ENCODE measurements around the gene CPT1C. TPM values are rescaled to one million over a fixed set of nuclear protein-coding genes. Genes with fewer than 3 reads are reported as not detected.

Gene CPT1C
- total RNA-seq, 5 donors from 2014 or later (not counting 1 experiment from before 2014, with no cell fraction given) = 1.4 to 2.2 (median 1.5) TPM; not detected in 1

DNA sequence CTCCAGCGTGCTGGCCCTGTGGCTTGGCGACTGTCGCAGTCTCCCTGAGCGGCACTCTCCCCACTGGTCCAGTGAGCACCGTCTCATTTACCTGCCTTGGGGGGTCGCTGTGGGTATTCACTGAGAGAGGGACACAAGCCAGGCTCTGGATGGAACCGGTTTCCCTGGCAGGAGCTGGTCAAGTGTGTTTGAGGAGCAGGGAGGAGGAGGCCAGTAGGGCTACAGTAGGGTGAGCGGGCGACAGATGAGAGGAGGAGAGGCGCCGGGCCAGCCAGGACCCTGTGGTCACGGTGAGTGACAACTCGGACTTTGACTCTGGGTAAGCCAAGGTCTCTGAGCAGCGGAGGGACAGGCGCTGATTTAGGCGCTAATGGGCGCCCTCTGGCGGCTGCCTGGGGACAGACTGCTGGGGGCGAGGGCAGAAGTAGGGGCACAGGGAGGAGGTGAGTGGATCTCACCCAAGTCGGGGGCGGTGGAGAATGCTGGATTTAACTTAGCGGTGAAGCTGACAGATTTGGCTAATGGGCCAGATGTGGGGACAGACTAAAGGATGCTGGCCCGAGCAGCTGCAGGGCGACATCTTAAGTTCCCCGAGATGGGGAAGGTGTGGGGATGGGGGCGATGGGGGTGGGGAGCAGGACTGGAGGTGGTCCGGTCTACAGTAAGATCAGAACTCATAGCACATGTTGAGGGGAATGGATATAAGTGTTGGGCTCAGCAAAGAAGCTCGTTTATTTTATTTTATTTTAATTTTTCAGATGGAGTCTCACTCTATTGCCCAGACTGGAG, 18.6 kb upstream of the CPT1C start:
- 40% methylated on average over 26 of the region's 28 CpGs for WGBS (ENCODE audit: insufficient coverage)
- H3K27ac ChIP-seq (ENCODE audit: low read length) = no peak overlapping the region
- no peak for ATAC-seq (replicated peaks in 1 of 4)
- H3K27me3 ChIP-seq (replicated peaks in 1 of 2; ENCODE audit: control insufficient read depth in 2 of 2, extremely low read depth in 1 of 2, insufficient read depth in 2 of 2, low read length in 1 of 2) = no peaks in the 10 kb centered on the region
- peaks cover 17 to 23% (median 22%) of the 10 kb centered on the region in 3 donors for H3K4me1 Mint-ChIP-seq
- H3K4me3 ChIP-seq (ENCODE audit: control insufficient read depth in 1 of 2, extremely low read depth in 1 of 2, low read length in 1 of 2) = no peak overlapping the region
- no peak overlapping the region for H3K4me3 Mint-ChIP-seq
- no peaks in the 10 kb centered on the region for H3K9me3 ChIP-seq
- H3K4me1 ChIP-seq (ENCODE audit: control insufficient read depth in 1 of 2, extremely low read depth in 1 of 2, insufficient read depth in 2 of 2, low read length in 2 of 2) = peaks cover 0 to 16% of the 10 kb centered on the region in 2 experiments
- H3K9me3 Mint-ChIP-seq = no peaks in the 10 kb centered on the region
- POLR2A ChIA-PET = no interaction called here
- H3K27ac Mint-ChIP-seq = peak overlapping the region; percentile 29 to 48
- peaks cover 4% of the 10 kb centered on the region for H3K36me3 Mint-ChIP-seq
- H3K27me3 Mint-ChIP-seq = no peaks in the 10 kb centered on the region
- H3K36me3 ChIP-seq (ENCODE audit: control insufficient read depth in 2 of 2, extremely low read depth in 1 of 2, insufficient read depth in 1 of 2, low read length in 1 of 2) = peaks cover 4% of the 10 kb centered on the region in 2 donors
- CTCF ChIA-PET = interaction anchor here (0.6 to 1.5 kb wide), 2 partner anchors 166 to 167 kb away, joined by 4 to 6 read pairs; no protein-coding TSS in a partner anchor
- peak in 34 of 35 experiments; percentile 42 to 83 (median 67) for DNase-seq

DNA sequence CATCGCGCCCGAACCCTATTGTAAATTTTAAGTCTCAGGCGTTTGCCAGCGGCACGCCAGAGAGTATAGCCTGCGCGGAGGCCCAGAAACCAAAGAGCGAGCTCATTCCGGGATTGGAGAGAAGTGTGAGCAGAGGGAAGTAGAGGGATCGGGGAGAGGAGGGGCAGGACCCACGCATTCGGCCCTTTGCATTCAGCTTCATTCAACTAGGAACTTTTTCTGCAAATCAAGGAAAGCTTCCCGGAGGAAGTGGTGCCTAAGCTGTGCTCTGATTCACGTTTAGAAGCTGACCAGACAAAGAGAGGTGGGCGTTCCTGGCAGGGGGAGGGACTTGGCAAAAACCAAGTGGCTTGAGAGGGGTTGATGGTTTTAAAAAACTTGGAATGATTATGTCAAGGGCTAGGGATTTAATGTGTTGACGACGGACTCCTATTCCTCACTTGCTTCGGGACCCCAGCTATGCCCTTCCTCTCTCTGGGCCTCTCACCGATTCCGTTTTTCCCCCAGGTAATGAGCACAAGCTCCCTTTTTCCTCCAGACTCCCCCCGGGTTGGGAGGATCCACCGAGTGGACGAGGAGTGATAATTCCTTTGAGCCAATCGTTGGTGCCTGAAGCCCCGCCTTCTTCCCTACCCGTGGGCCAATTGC, 14.7 kb upstream of the CPT1C start:
- ATAC-seq (replicated peaks in 1 of 4) (peak in 1 of 4 experiments; percentile 4), DNase-seq (peak in 15 of 35 experiments; percentile 16 to 60 (median 37))
- H3K9me3 Mint-ChIP-seq = no peaks in the 10 kb centered on the region
- H3K4me1 Mint-ChIP-seq = peaks cover 36 to 51% (median 43%) of the 10 kb centered on the region in 3 donors
- H3K36me3 Mint-ChIP-seq = peaks cover 5% of the 10 kb centered on the region
- H3K27ac ChIP-seq (ENCODE audit: low read length) = peak overlapping the region; percentile 99
- CTCF ChIA-PET = interaction anchor here (0.5 to 3.4 kb wide), 18 partner anchors 8 to 1066 kb away, joined by 3 to 26 read pairs (median 4); partner anchors contain the start of genes GYS1 (in 1 of the 2), NOSIP (in 1 of the 2), RRAS (in 1 of the 2) and RUVBL2 (in 1 of the 2)
- no peaks in the 10 kb centered on the region for H3K27me3 Mint-ChIP-seq
- H3K27ac Mint-ChIP-seq = peak overlapping the region; percentile 97 to 100
- peak overlapping the region; percentile 94 to 100 (median 97) for H3K4me3 Mint-ChIP-seq
- H3K27me3 ChIP-seq (replicated peaks in 1 of 2; ENCODE audit: control insufficient read depth in 2 of 2, extremely low read depth in 1 of 2, insufficient read depth in 2 of 2, low read length in 1 of 2) = no peaks in the 10 kb centered on the region
- no peaks in the 10 kb centered on the region for H3K9me3 ChIP-seq
- H3K4me3 ChIP-seq (ENCODE audit: control insufficient read depth in 1 of 2, extremely low read depth in 1 of 2, low read length in 1 of 2) = peak overlapping the region; percentile 88 to 97
- POLR2A ChIA-PET = interaction anchor here in 1 of 2 donors (0.5 to 1.9 kb wide), 4 partner anchors 12 to 149 kb away, joined by 4 to 10 read pairs (median 6); partner anchors contain the start of genes RCN3 and RRAS
- H3K36me3 ChIP-seq (ENCODE audit: control insufficient read depth in 2 of 2, extremely low read depth in 1 of 2, insufficient read depth in 1 of 2, low read length in 1 of 2) = peaks cover 4% of the 10 kb centered on the region in 2 donors
- peaks cover 4 to 51% of the 10 kb centered on the region in 2 experiments for H3K4me1 ChIP-seq (ENCODE audit: control insufficient read depth in 1 of 2, extremely low read depth in 1 of 2, insufficient read depth in 2 of 2, low read length in 2 of 2)
- 8% methylated on average over 20 of the region's 27 CpGs for WGBS (ENCODE audit: insufficient coverage)

DNA sequence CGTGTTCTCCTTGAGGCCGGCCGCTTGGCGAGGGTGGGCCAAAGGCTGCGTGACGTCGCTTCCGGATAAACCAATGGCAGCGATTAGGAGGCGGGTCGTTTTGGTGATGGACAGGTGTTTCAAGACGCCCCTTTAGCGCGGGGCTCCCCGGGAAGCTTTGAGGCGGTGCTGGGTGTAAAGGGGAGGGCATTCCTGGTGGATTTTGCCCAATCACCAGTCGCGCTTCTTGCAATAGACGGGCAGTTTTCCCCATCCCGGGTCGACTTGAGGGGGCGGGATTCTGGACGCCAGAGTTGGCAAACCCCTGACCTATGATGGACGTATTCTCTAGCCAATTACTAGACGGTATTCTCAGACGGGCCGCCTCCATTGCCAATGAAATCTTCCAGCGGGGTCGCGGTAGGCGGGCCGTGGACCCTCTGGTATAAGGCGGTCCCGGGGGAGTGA, 14.1 kb upstream of the CPT1C start:
- H3K27me3 ChIP-seq (replicated peaks in 1 of 2; ENCODE audit: control insufficient read depth in 2 of 2, extremely low read depth in 1 of 2, insufficient read depth in 2 of 2, low read length in 1 of 2) = no peaks in the 10 kb centered on the region
- Mint-ChIP-seq H3K36me3 (peaks cover 5% of the 10 kb centered on the region), H3K27me3 (no peaks in the 10 kb centered on the region), H3K4me1 (peaks cover 36 to 51% (median 43%) of the 10 kb centered on the region in 3 donors), H3K9me3 (no peaks in the 10 kb centered on the region), H3K27ac (peak overlapping the region; percentile 97 to 100), H3K4me3 (peak overlapping the region; percentile 94 to 100 (median 97))
- CTCF ChIA-PET = interaction anchor here (0.5 to 3.4 kb wide), 11 partner anchors 9 to 1067 kb away, joined by 3 to 26 read pairs (median 4); partner anchors contain the start of genes GYS1 (in 1 of the 2), RRAS (in 1 of the 2), RUVBL2 (in 1 of the 2) and SCAF1 (in 1 of the 2)
- POLR2A ChIA-PET = interaction anchor here in 1 of 2 donors (0.5 to 1.9 kb wide), 5 partner anchors 12 to 242 kb away, joined by 3 to 10 read pairs (median 5); partner anchors contain the start of genes RCN3 and RRAS
- H3K4me3 ChIP-seq (ENCODE audit: control insufficient read depth in 1 of 2, extremely low read depth in 1 of 2, low read length in 1 of 2) = peak overlapping the region; percentile 88 to 97
- peak; percentile 76 to 78 (median 78) for ATAC-seq (replicated peaks in 1 of 4)
- peak overlapping the region; percentile 99 for H3K27ac ChIP-seq (ENCODE audit: low read length)
- WGBS (ENCODE audit: insufficient coverage) = under 1% methylated on average over 26 of the region's 34 CpGs
- DNase-seq = peak; percentile 93 to 100 (median 96)
- peaks cover under 1 to 10% of the 10 kb centered on the region in 2 donors for H3K36me3 ChIP-seq (ENCODE audit: control insufficient read depth in 2 of 2, extremely low read depth in 1 of 2, insufficient read depth in 1 of 2, low read length in 1 of 2)
- peaks cover 4 to 54% of the 10 kb centered on the region in 2 experiments for H3K4me1 ChIP-seq (ENCODE audit: control insufficient read depth in 1 of 2, extremely low read depth in 1 of 2, insufficient read depth in 2 of 2, low read length in 2 of 2)
- no peaks in the 10 kb centered on the region for H3K9me3 ChIP-seq

DNA sequence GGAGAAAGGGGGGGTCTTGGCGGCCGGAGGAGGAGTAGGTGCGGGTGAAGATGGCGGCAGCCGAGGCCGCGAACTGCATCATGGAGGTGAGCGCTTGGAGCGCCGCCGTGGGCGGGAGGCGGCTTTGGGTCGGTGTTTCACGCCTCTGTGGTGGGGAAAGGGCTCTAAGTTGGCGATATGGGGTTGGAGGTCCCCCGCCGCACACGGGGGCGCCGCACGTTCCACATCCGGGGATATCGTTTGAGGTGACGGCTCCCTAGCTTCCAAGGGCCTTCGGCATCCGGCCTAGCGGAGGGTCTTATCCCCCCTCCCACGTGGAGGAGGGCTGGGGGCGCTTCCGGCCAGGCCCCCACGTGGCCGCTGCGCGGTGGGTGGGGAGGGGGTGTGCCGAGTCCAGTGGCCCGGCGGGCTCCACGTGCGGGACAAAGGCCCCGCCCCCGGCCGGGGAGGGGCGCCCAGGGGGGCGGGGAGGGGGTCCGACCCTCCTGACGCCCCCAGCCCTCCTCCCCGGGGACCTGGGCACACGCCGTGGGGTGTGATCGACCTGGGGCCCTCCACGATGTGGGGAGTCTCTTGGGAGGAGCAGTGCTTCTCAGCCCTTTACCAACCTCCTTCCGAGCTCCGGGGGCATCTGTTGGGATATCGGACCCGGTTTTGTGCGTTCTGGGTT, 13.6 kb upstream of the CPT1C start, which contains the start of gene PRMT1:
TSS of gene PRMT1 (plus strand) at position 41 of the 670 bp plus-strand sequence. CDS start at position 51, 10 bp downstream.
- POLR2A ChIA-PET = interaction anchor here in 1 of 2 donors (0.6 kb wide), 1 partner anchor 242 kb away, joined by 3 read pairs; no protein-coding TSS in a partner anchor

DNA sequence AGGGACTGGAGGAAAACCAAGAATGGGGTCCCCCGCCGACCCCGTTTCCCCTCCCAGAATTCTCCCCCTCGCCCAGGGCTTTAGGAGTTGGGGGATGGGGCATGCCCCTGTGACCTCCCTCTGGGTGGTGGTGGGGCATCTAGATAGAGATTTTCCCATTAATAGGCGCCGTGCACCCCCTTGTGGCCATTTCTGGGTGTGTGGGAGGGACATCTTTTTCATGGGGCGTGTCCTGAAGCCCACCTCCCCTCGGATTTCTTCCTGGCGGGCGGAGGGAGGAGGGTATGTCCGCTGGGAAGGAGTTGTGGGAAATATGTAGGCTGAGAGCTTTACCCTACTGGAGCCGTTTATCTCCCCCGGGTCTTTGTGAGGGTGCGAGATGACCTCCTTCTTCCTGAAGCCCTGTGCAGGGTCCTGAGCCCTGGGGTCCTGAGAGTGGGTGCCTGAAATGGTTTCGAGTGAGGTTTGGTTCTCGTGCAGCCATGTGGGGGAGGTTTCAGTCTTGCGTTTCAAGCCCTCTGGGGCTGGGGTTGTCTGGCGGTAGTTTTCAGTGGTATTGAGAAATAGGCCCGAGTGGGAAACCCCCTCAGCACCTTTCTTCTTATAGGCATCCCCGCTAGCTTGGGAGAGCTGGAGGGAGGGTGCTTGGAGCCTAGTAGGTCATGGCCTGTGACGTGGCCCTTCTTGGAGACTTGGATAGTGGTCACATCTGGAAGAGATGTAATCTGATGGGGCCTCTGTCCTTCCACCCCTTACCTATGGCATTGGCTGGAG, 12.8 kb upstream of the CPT1C start:
- no peaks in the 10 kb centered on the region for H3K27me3 ChIP-seq (replicated peaks in 1 of 2; ENCODE audit: control insufficient read depth in 2 of 2, extremely low read depth in 1 of 2, insufficient read depth in 2 of 2, low read length in 1 of 2)
- H3K27ac ChIP-seq (ENCODE audit: low read length) = peak overlapping the region; percentile 99
- no peaks in the 10 kb centered on the region for H3K9me3 Mint-ChIP-seq
- ChIA-PET POLR2A (no interaction called here), CTCF (interaction anchor here (0.6 to 3.4 kb wide), 6 partner anchors 38 to 580 kb away, joined by 3 to 26 read pairs (median 4); partner anchors contain the start of gene RRAS (in 1 of the 2))
- DNase-seq = peak; percentile 57 to 89 (median 75)
- H3K36me3 Mint-ChIP-seq = peaks cover 11% of the 10 kb centered on the region
- peaks cover 0 to 20% of the 10 kb centered on the region in 2 donors for H3K36me3 ChIP-seq (ENCODE audit: control insufficient read depth in 2 of 2, extremely low read depth in 1 of 2, insufficient read depth in 1 of 2, low read length in 1 of 2)
- H3K4me1 ChIP-seq (ENCODE audit: control insufficient read depth in 1 of 2, extremely low read depth in 1 of 2, insufficient read depth in 2 of 2, low read length in 2 of 2) = peaks cover 4 to 50% of the 10 kb centered on the region in 2 experiments
- peak overlapping the region; percentile 81 to 94 (median 84) for H3K4me3 Mint-ChIP-seq
- peak overlapping the region; percentile 91 to 93 for H3K27ac Mint-ChIP-seq
- H3K4me3 ChIP-seq (ENCODE audit: control insufficient read depth in 1 of 2, extremely low read depth in 1 of 2, low read length in 1 of 2) = peak overlapping the region; percentile 88 to 97
- 0% methylated on average over 9 of the region's 21 CpGs for WGBS (ENCODE audit: insufficient coverage)
- peak in 3 of 4 experiments; percentile 7 to 29 (median 17) for ATAC-seq (replicated peaks in 1 of 4)
- H3K9me3 ChIP-seq = no peaks in the 10 kb centered on the region
- H3K27me3 Mint-ChIP-seq = no peaks in the 10 kb centered on the region
- H3K4me1 Mint-ChIP-seq = peaks cover 30 to 44% (median 39%) of the 10 kb centered on the region in 3 donors

More for the DNA sequence above, 13.6 kb upstream of the CPT1C start, which contains the start of gene PRMT1:
- Mint-ChIP-seq H3K9me3 (no peaks in the 10 kb centered on the region), H3K27me3 (no peaks in the 10 kb centered on the region), H3K36me3 (peaks cover 9% of the 10 kb centered on the region), H3K4me3 (peak within 1 kb of the TSS; percentile 94 to 100 (median 97)), H3K27ac (peak within 1 kb of the TSS; percentile 97 to 100), H3K4me1 (peaks cover 31 to 46% (median 38%) of the 10 kb centered on the region in 3 donors)
- Histone ChIP-seq H3K4me1 (ENCODE audit: control insufficient read depth in 1 of 2, extremely low read depth in 1 of 2, insufficient read depth in 2 of 2, low read length in 2 of 2) (peaks cover 4 to 52% of the 10 kb centered on the region in 2 experiments), H3K4me3 (ENCODE audit: control insufficient read depth in 1 of 2, extremely low read depth in 1 of 2, low read length in 1 of 2) (peak within 1 kb of the TSS; percentile 88 to 97), H3K9me3 (no peaks in the 10 kb centered on the region), H3K27me3 (replicated peaks in 1 of 2; ENCODE audit: control insufficient read depth in 2 of 2, extremely low read depth in 1 of 2, insufficient read depth in 2 of 2, low read length in 1 of 2) (no peaks in the 10 kb centered on the region), H3K36me3 (ENCODE audit: control insufficient read depth in 2 of 2, extremely low read depth in 1 of 2, insufficient read depth in 1 of 2, low read length in 1 of 2) (peaks cover 0 to 15% of the 10 kb centered on the region in 2 donors), H3K27ac (ENCODE audit: low read length) (peak within 1 kb of the TSS; percentile 99)
- ATAC-seq (replicated peaks in 1 of 4) = peak; percentile 3 to 23 (median 7)
- CTCF ChIA-PET = interaction anchor here (0.6 to 3.4 kb wide), 5 partner anchors 9 to 580 kb away, joined by 4 to 26 read pairs (median 5); partner anchors contain the start of gene RRAS (in 1 of the 2)
- WGBS (ENCODE audit: insufficient coverage) = 0% methylated on average over 13 of the region's 57 CpGs
- DNase-seq = peak in 33 of 35 experiments; percentile 24 to 69 (median 57)

Data from T-cell (primary cell).